GM10847 (cell line): Measurements from ENCODE around the gene PAK5.

Experiments
- POLR2A ChIP-seq: IDR thresholded peaks from 2 replicates; pipeline ENCODE4 v1.6.1; 2011; ENCODE audit not compliant: insufficient read length; ENCODE audit errors: extremely low read depth

PAK5 gene

GRCh38 chr20:9514461-9515213 lies 324.2 kb downstream of the PAK5 start, which contains the start of gene LAMP5:
LAMP5 (plus strand) TSS chr20:9514590; CDS start chr20:9514853, 263 bp downstream.
- no peak for TF ChIP-seq POLR2A

GRCh38 chr20:9514072-9514460 lies 324.8 kb downstream of the PAK5 start:
- TF ChIP-seq POLR2A: no peak

GRCh38 chr20:9510911-9511310 lies 328.0 kb downstream of the PAK5 start:
- no peak for TF ChIP-seq POLR2A

GRCh38 chr20:9509246-9509645 lies 329.6 kb downstream of the PAK5 start:
- no peak for TF ChIP-seq POLR2A

GRCh38 chr20:9508696-9509178 lies 330.1 kb downstream of the PAK5 start:
- TF ChIP-seq POLR2A: no peak

- TF ChIP-seq POLR2A: no peak
Measured at GRCh38 chr20:9508240-9508661, 330.6 kb downstream of the PAK5 start.

- no peak for TF ChIP-seq POLR2A
Measured at GRCh38 chr20:9507544-9508239, 331.2 kb downstream of the PAK5 start.

- TF ChIP-seq POLR2A: no peak
Measured at GRCh38 chr20:9506964-9507369, 331.9 kb downstream of the PAK5 start.

- no peak for TF ChIP-seq POLR2A
Measured at GRCh38 chr20:9506280-9506821, 332.5 kb downstream of the PAK5 start.

- TF ChIP-seq POLR2A: no peak
Measured at GRCh38 chr20:9503526-9504245, 335.2 kb downstream of the PAK5 start.

- no peak for TF ChIP-seq POLR2A
Measured at GRCh38 chr20:9501473-9501872, 337.4 kb downstream of the PAK5 start.

GRCh38 chr20:9500121-9500520 lies 338.8 kb downstream of the PAK5 start:
- TF ChIP-seq POLR2A: no peak

GRCh38 chr20:9499126-9499899 lies 339.6 kb downstream of the PAK5 start:
- TF ChIP-seq POLR2A: no peak

GRCh38 chr20:9498322-9498721 lies 340.6 kb downstream of the PAK5 start:
- TF ChIP-seq POLR2A: no peak

GRCh38 chr20:9496155-9496554 lies 342.7 kb downstream of the PAK5 start:
- no peak for TF ChIP-seq POLR2A
